H1 (cell line): ENCODE data around the gene AFF1. TPM values are rescaled to one million over a fixed set of nuclear protein-coding genes. Genes with fewer than 3 reads are reported as not detected.

ENCODE experiments used
- CTCF ChIA-PET: fragments of 300-600 bp; sonication (Branson Sonifier 250); formaldehyde crosslinking; loops from one replicate; lab custom pipeline; 2021; ENCODE audit not compliant: partially characterized antibody; lab: Charles Lee
- POLR2A ChIA-PET: fragments of 300-600 bp; sonication (Branson Sonifier 250); formaldehyde crosslinking; loops from one replicate; lab custom pipeline; 2021; ENCODE audit warnings: inconsistent platforms; ENCODE audit not compliant: partially characterized antibody; lab: Charles Lee
- DNase-seq, 2 experiments: peaks; one replicate each; pipeline versions ENCODE4 v3.0.0 to v3.0.0-alpha.2; 2010 to 2022; ENCODE audit warnings: low spot score in 2 of 2, low read depth in 1 of 2, mixed read lengths in 1 of 2
- FAIRE-seq: peaks from 2 replicates; lab custom pipeline; 2011; peaks lifted over from hg19 to GRCh38; lab: Jason Lieb, UNC
- H2AFZ ChIP-seq: 2 replicates; pipeline ENCODE4 v1.8.1; 2012; ENCODE audit warnings: low read length, inconsistent platforms
- H2AK5ac ChIP-seq: 2 replicates; pipeline ENCODE4 v1.6.1; 2013; ENCODE audit warnings: low read depth, low read length
- H2BK120ac ChIP-seq: replicated peaks from 2 replicates; pipeline ENCODE3; 2013; ENCODE audit warnings: low read depth, low read length, inconsistent platforms
- H2BK12ac ChIP-seq: 2 replicates; pipeline ENCODE4 v1.6.1; 2013; ENCODE audit warnings: low read depth, low read length
- H2BK15ac ChIP-seq: 2 replicates; pipeline ENCODE4 v1.6.1; 2013; ENCODE audit warnings: low read length
- H2BK20ac ChIP-seq: 2 replicates; pipeline ENCODE4 v1.6.1; 2013; ENCODE audit warnings: low read length
- H2BK5ac ChIP-seq: 2 replicates; pipeline ENCODE4 v1.6.1; 2013; ENCODE audit warnings: low read depth, low read length
- H3K14ac ChIP-seq: 2 replicates; pipeline ENCODE4 v1.6.1; 2013; ENCODE audit warnings: inconsistent platforms; ENCODE audit not compliant: insufficient read length
- H3K18ac ChIP-seq: 2 replicates; pipeline ENCODE4 v1.6.1; 2013; ENCODE audit warnings: low read length; ENCODE audit errors: extremely low read depth
- H3K23ac ChIP-seq: 2 replicates; pipeline ENCODE4 v1.6.1; 2013; ENCODE audit warnings: inconsistent platforms; ENCODE audit not compliant: insufficient read length
- H3K23me2 ChIP-seq: 2 replicates; pipeline ENCODE4 v1.6.1; 2013; ENCODE audit warnings: low read depth, low read length
- H3K27ac ChIP-seq: 2 replicates; pipeline ENCODE4 v1.6.1; 2011; ENCODE audit warnings: low read depth, low read length, inconsistent platforms
- H3K27me3 ChIP-seq, 4 experiments: replicated peaks in 1 of 4; 1 replicate in 1 of 4; 2 replicates in 3 of 4; pipeline versions ENCODE4 v1.6.1 to v1.8.1; 2011 to 2013; ENCODE audit warnings: low read length in 3 of 4, mild to moderate bottlenecking in 3 of 4, inconsistent platforms in 2 of 4, mixed read lengths in 2 of 4, moderate library complexity in 1 of 4; ENCODE audit not compliant: control insufficient read depth in 3 of 4, insufficient read depth in 3 of 4; ENCODE audit errors: extremely low read depth in 1 of 4
- H3K36me3 ChIP-seq, 4 experiments: 2 replicates each; pipeline versions ENCODE4 v1.6.1 to v1.8.1; 2011 to 2013; ENCODE audit warnings: mild to moderate bottlenecking in 4 of 4, low read length in 3 of 4, moderate library complexity in 2 of 4, control low read depth in 1 of 4, inconsistent platforms in 1 of 4; ENCODE audit not compliant: insufficient read depth in 4 of 4, control insufficient read depth in 2 of 4
- H3K4ac ChIP-seq: replicated peaks from 2 replicates; pipeline ENCODE3; 2013; ENCODE audit warnings: low read length, low read depth, mixed read lengths, inconsistent platforms; ENCODE audit not compliant: insufficient read length
- H3K4me1 ChIP-seq, 4 experiments: replicated peaks in 1 of 4; 1 replicate in 1 of 4; 2 replicates in 3 of 4; pipeline versions ENCODE4 v1.6.1 to v1.8.1; 2011 to 2013; ENCODE audit warnings: low read length in 3 of 4, inconsistent platforms in 2 of 4, mixed read lengths in 1 of 4; ENCODE audit not compliant: insufficient read depth in 4 of 4, control insufficient read depth in 3 of 4
- H3K4me2 ChIP-seq, 2 experiments: 2 replicates each; pipeline versions ENCODE4 v1.6.1 to v1.8.1; 2011 to 2013; ENCODE audit warnings: low read depth in 2 of 2, low read length in 2 of 2, control low read depth in 1 of 2, inconsistent platforms in 1 of 2, mild to moderate bottlenecking in 1 of 2; ENCODE audit not compliant: insufficient read depth in 1 of 2
- H3K4me3 ChIP-seq, 4 experiments: fragments of 200-600, 300-600 bp in 1 of 4; sonication (generic), shearing (Covaris generic), sonication (Bioruptor Twin) in 1 of 4; 2 replicates each; pipeline versions ENCODE4 v1.5.1 to v1.8.1; 2011 to 2016; ENCODE audit warnings: low read length in 4 of 4, low read depth in 3 of 4, control low read depth in 2 of 4, inconsistent platforms in 2 of 4, mild to moderate bottlenecking in 2 of 4, mixed read lengths in 1 of 4, moderate library complexity in 1 of 4; ENCODE audit not compliant: insufficient read depth in 2 of 4; ENCODE audit errors: extremely low read depth in 1 of 4
- H3K56ac ChIP-seq: replicated peaks from 2 replicates; pipeline ENCODE3; 2013; ENCODE audit warnings: low read depth, mild to moderate bottlenecking, mixed read lengths, low read length, inconsistent platforms; ENCODE audit not compliant: insufficient read length
- H3K79me1 ChIP-seq: 2 replicates; pipeline ENCODE4 v1.6.1; 2013; ENCODE audit warnings: low read depth, low read length, control low read depth
- H3K79me2 ChIP-seq, 2 experiments: 2 replicates each; pipeline versions ENCODE4 v1.6.1 to v1.8.1; 2012 to 2013; ENCODE audit warnings: low read length in 2 of 2, mild to moderate bottlenecking in 2 of 2, inconsistent platforms in 1 of 2; ENCODE audit not compliant: insufficient read depth in 2 of 2, control insufficient read depth in 1 of 2
- H3K9ac ChIP-seq, 4 experiments: replicated peaks in 1 of 4; 1 replicate in 1 of 4; 2 replicates in 3 of 4; pipeline versions ENCODE4 v1.6.1 to v1.8.1; 2011 to 2013; ENCODE audit warnings: low read depth in 3 of 4, low read length in 3 of 4, control low read depth in 2 of 4, mild to moderate bottlenecking in 2 of 4, moderate library complexity in 2 of 4, inconsistent platforms in 1 of 4; ENCODE audit errors: extremely low read depth in 1 of 4
- H3K9me3 ChIP-seq, 2 experiments: 2 replicates each; pipeline versions ENCODE4 v1.6.1 to v1.8.1; 2012 to 2013; ENCODE audit warnings: mild to moderate bottlenecking in 2 of 2, moderate library complexity in 2 of 2, control low read depth in 1 of 2, inconsistent platforms in 1 of 2, low read depth in 1 of 2, low read length in 1 of 2, mixed read lengths in 1 of 2; ENCODE audit not compliant: insufficient read depth in 2 of 2
- H4K20me1 ChIP-seq, 2 experiments: replicated peaks in 1 of 2; 2 replicates each; pipeline versions ENCODE3 to v1.8.1; 2011 to 2013; ENCODE audit warnings: inconsistent platforms in 2 of 2, low read length in 2 of 2, mild to moderate bottlenecking in 1 of 2; ENCODE audit not compliant: insufficient read depth in 2 of 2, control insufficient read depth in 1 of 2
- H4K5ac ChIP-seq: 2 replicates; pipeline ENCODE4 v1.6.1; 2013; ENCODE audit warnings: low read length, low read depth, mixed read lengths, inconsistent platforms; ENCODE audit not compliant: insufficient read length
- H4K8ac ChIP-seq: 2 replicates; pipeline ENCODE4 v1.8.0; 2013; ENCODE audit warnings: mild to moderate bottlenecking, moderate library complexity, low read length, inconsistent platforms; ENCODE audit not compliant: insufficient read depth; ENCODE audit errors: extremely low read depth
- H4K91ac ChIP-seq: replicated peaks from 2 replicates; pipeline ENCODE3; 2013; ENCODE audit warnings: low read length, mixed read lengths, inconsistent platforms; ENCODE audit not compliant: insufficient read length
- CBX8 ChIP-seq: fragments of 300-800, 300-1000 bp; sonication (generic); IDR thresholded peaks from 2 replicates; pipeline ENCODE4 v1.7.1; 2016; ENCODE audit warnings: low read depth, low read length, borderline replicate concordance
- HDAC2 ChIP-seq, 2 experiments: fragments of 300-600 bp in 1 of 2; sonication (generic) in 1 of 2; IDR thresholded peaks; 2 replicates each; pipeline ENCODE4 v1.6.1; 2011 to 2012; ENCODE audit warnings: low read depth in 2 of 2, low read length in 2 of 2, mild to moderate bottlenecking in 2 of 2, moderate library complexity in 2 of 2, borderline replicate concordance in 1 of 2, inconsistent platforms in 1 of 2
- POLR2A ChIP-seq, 2 experiments: IDR thresholded peaks; 1 replicate in 1 of 2; 2 replicates in 1 of 2; pipeline ENCODE4 v1.6.1; 2011; ENCODE audit warnings: low read depth in 2 of 2, low read length in 2 of 2, mild to moderate bottlenecking in 2 of 2; ENCODE audit errors: control extremely low read depth in 1 of 2
- whole genome bisulfite sequencing, 2 experiments: shearing (Covaris generic) in 1 of 2; methylation state at CpG; one replicate each; pipeline versions ENCODE4 v1.1.6 to v1.1.7; 2013 to 2015; ENCODE audit warnings: low lambda C conversion rate in 2 of 2, mixed read lengths in 2 of 2, inconsistent platforms in 1 of 2, low coverage in 1 of 2, missing lambda C conversion rate in 1 of 2; ENCODE audit not compliant: insufficient replicate concordance in 2 of 2, insufficient coverage in 1 of 2, insufficient read length in 1 of 2; ENCODE audit errors: extremely low coverage in 1 of 2, missing lambda C conversion rate in 1 of 2; 5-methylcytosine and 5-hydroxymethylcytosine counted together
- polyA plus RNA-seq, 7 experiments: library from polyadenylated mRNA; depleted of rRNA in 3 of 7; stranded (reverse) in 5 of 7; unstranded in 2 of 7; fragments of >200 nt in 5 of 7; fragments of 200-250 nt in 2 of 7; gene quantifications; 1 replicate in 5 of 7; 2 replicates in 1 of 7; 4 replicates in 1 of 7; pipeline versions ENCODE4 v1.2.1 to v1.2.3, GENCODE V29; 2011 to 2013; ENCODE audit warnings: missing spikeins in 2 of 7, mixed read lengths in 2 of 7
- total RNA-seq: library from RNA; stranded (reverse); fragmentation: NEBNext Ultra II Directional; extraction: Animal tissue kit (Norgen Biotek cat#: 25700); gene quantifications from 2 replicates; pipeline ENCODE4 v1.2.1, GENCODE V29; 2021

Gene AFF1
- total and polyA plus RNA-seq, 2 of the 8 experiments (the other 6 are each of a cell fraction or from before 2014, with no cell fraction given), result 14.8 to 85.5 TPM

DNA sequence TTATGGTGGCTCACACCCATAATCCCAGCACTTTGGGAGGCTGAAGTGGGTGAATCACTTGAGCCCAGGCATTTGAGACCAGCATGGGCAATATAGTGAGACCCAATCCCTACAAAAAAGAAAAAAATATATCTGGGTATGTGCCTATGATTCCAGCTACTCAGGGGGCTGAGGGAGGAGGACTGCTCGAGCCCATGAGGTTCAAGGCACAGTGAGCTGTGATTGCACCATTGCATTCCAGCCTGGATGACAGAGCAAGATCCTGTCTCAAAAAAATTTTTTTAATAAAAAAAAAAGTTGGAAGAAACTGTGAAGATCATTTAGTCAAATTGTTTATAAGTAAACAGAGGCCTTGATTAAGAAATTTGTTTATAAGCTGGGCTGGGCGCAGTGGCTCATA, 246.0 kb downstream of the AFF1 start:
- ChIA-PET CTCF (no interaction called here), POLR2A (no interaction called here)
- Histone ChIP-seq H2AK5ac (no peak overlapping the region), H3K14ac (no peak overlapping the region), H3K9ac (no peak overlapping the region), H3K27ac (no peak overlapping the region), H2BK5ac (no peak overlapping the region), H3K36me3 (no peaks in the 10 kb centered on the region), H4K91ac (no peak overlapping the region), H4K20me1 (no peaks in the 10 kb centered on the region), H3K4me3 (no peak overlapping the region), H2AFZ (no peak overlapping the region), H3K27me3 (no peaks in the 10 kb centered on the region), H3K18ac (no peak overlapping the region), H3K79me2 (no peaks in the 10 kb centered on the region), H3K23ac (no peak overlapping the region), H2BK120ac (no peak overlapping the region), H2BK20ac (no peak overlapping the region), H3K9me3 (no peaks in the 10 kb centered on the region), H3K79me1 (no peaks in the 10 kb centered on the region), H3K23me2 (no peaks in the 10 kb centered on the region), H3K4me1 (no peaks in the 10 kb centered on the region), H3K4me2 (no peak overlapping the region), H2BK15ac (no peak overlapping the region), H3K56ac (no peak overlapping the region), H3K4ac (no peak overlapping the region), H4K8ac (no peak overlapping the region), H4K5ac (no peak overlapping the region), H2BK12ac (no peak overlapping the region)
- WGBS, 2 experiments, result 97% methylated on average over 2 of the region's 2 CpGs; no CpG with 5 or more reads in 1 of the 2 experiments
- no peak for DNase-seq
- FAIRE-seq, result no peak
- TF ChIP-seq CBX8 (no peak), HDAC2 (IDR thresholded peaks at IDR 0.05; ENCODE audit: borderline replicate concordance in 1 of 2, low read depth in 2 of 2, low read length in 2 of 2) (no peak), POLR2A (IDR thresholded peaks at IDR 0.05; ENCODE audit: control extremely low read depth in 1 of 2, low read depth in 2 of 2, low read length in 2 of 2) (no peak)
